ENCODE results near the gene MLC1.

MLC1 gene

GRCh38 chr22:50085211-50085972 lies at the start of gene MLC1:
TSS of gene MLC1 (minus strand) at chr22:50085426. CDS start at chr22:50084902, 524 bp downstream.
- DNase-seq (ENCODE audit: low read depth, low spot score), result no peak

GRCh38 chr22:50134481-50134880 lies 49.3 kb upstream of the MLC1 start:
- no peak for DNase-seq (ENCODE audit: low read depth, low spot score)

- DNase-seq (ENCODE audit: low read depth, low spot score), result no peak
Observed at GRCh38 chr22:50131894-50132293, 46.7 kb upstream of the MLC1 start.

- DNase-seq (ENCODE audit: low read depth, low spot score), result no peak
Observed at GRCh38 chr22:50129121-50129736, 44.0 kb upstream of the MLC1 start.

- no peak for DNase-seq (ENCODE audit: low read depth, low spot score)
Observed at GRCh38 chr22:50125029-50125428, 39.8 kb upstream of the MLC1 start.

- no peak for DNase-seq (ENCODE audit: low read depth, low spot score)
Observed at GRCh38 chr22:50123119-50123518, 37.9 kb upstream of the MLC1 start.

GRCh38 chr22:50121202-50121740 lies 36.0 kb upstream of the MLC1 start:
- no peak for DNase-seq (ENCODE audit: low read depth, low spot score)

- no peak for DNase-seq (ENCODE audit: low read depth, low spot score)
Observed at GRCh38 chr22:50119768-50120251, 34.6 kb upstream of the MLC1 start.

- DNase-seq (ENCODE audit: low read depth, low spot score), result no peak
Observed at GRCh38 chr22:50119169-50119767, 34.0 kb upstream of the MLC1 start.

GRCh38 chr22:50118557-50119168 lies 33.4 kb upstream of the MLC1 start:
- DNase-seq (ENCODE audit: low read depth, low spot score), result peak; percentile 83

- DNase-seq (ENCODE audit: low read depth, low spot score), result no peak
Observed at GRCh38 chr22:50118129-50118528, 32.9 kb upstream of the MLC1 start.

GRCh38 chr22:50117168-50117762 lies 32.0 kb upstream of the MLC1 start:
- no peak for DNase-seq (ENCODE audit: low read depth, low spot score)

- DNase-seq (ENCODE audit: low read depth, low spot score), result no peak
Observed at GRCh38 chr22:50115693-50116092, 30.5 kb upstream of the MLC1 start.

GRCh38 chr22:50114221-50115021 lies 29.2 kb upstream of the MLC1 start:
- no peak for DNase-seq (ENCODE audit: low read depth, low spot score)

GRCh38 chr22:50112151-50113118 lies 27.2 kb upstream of the MLC1 start:
- DNase-seq (ENCODE audit: low read depth, low spot score), result no peak

GRCh38 chr22:50111056-50111455 lies 25.8 kb upstream of the MLC1 start:
- no peak for DNase-seq (ENCODE audit: low read depth, low spot score)

- no peak for DNase-seq (ENCODE audit: low read depth, low spot score)
Observed at GRCh38 chr22:50107529-50107928, 22.3 kb upstream of the MLC1 start.

- no peak for DNase-seq (ENCODE audit: low read depth, low spot score)
Observed at GRCh38 chr22:50105208-50106100, 20.2 kb upstream of the MLC1 start.

GRCh38 chr22:50104141-50104544 lies 18.9 kb upstream of the MLC1 start:
- DNase-seq (ENCODE audit: low read depth, low spot score), result no peak
